Stimulated activated naive CD8-positive, alpha-beta T cell treated with anti-CD3 and anti-CD28 coated beads, Interleukin-15, amount 100 ng/mL, for 72 hours (primary cell): ENCODE measurements around the gene PSORS1C1.
A peak's percentile ranks its signal among the peaks of the same experiment; 100 is the strongest.
"Not testable (repeated sequence)": the region's sequence is repeated elsewhere in the genome, so short reads cannot be mapped to it uniquely, and the experiment has no call there.

ENCODE experiments used
- ATAC-seq: fragments of 150-1000 bp; cut with Tn5 transposase; 2 replicates; pipeline ENCODE4 v1.10.0; 2021; ENCODE audit warnings: mild to moderate bottlenecking, moderate library complexity
- DNase-seq, 2 donors: peaks; one replicate each; pipeline ENCODE4 v3.0.0; 2021 to 2022
- H3K27ac Mint-ChIP-seq, 2 donors: one replicate each; pipeline ENCODE4 v1.8.0; 2022; ENCODE audit warnings: mild to moderate bottlenecking in 2 of 2, mixed read lengths in 2 of 2, moderate library complexity in 2 of 2
- H3K27me3 Mint-ChIP-seq: one replicate; pipeline ENCODE4 v1.8.0; 2022; ENCODE audit warnings: mixed read lengths
- H3K4me1 Mint-ChIP-seq: one replicate; pipeline ENCODE4 v1.8.0; 2022; ENCODE audit warnings: mild to moderate bottlenecking, mixed read lengths
- H3K4me3 Mint-ChIP-seq, 2 donors: one replicate each; pipeline ENCODE4 v1.8.0; 2022; ENCODE audit warnings: mild to moderate bottlenecking in 2 of 2, mixed read lengths in 2 of 2, moderate library complexity in 1 of 2
- H3K9me3 Mint-ChIP-seq, 2 donors: one replicate each; pipeline ENCODE4 v1.8.0; 2022; ENCODE audit warnings: mixed read lengths in 2 of 2

PSORS1C1 gene, protein sequence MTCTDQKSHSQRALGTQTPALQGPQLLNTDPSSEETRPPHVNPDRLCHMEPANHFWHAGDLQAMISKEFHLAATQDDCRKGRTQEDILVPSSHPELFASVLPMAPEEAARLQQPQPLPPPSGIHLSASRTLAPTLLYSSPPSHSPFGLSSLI

DNA sequence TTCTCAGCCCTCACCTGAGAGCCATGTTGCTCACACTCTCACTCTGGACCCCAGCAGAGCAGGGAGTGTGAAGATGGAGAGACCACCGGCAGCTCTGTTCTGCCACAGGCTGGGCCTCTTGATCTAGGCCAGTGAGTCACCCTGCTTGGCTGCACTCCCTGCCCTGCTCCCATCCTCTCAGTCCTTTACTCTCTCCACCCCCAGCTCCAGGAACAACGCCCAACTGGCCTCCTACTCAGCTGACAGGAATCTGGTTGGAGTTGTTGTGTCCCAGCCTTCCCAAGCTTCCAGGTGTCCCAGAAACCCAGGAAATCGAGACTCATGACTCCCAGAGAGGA, at the start of gene PSORS1C1:
TSS of gene PSORS1C1 (plus strand) at position 260 of the 338 bp plus-strand sequence. CDS start 14,833 bp downstream, outside the sequence.
- no peak within 1 kb of the TSS for H3K4me3 Mint-ChIP-seq
- peaks cover 15% of the 10 kb centered on the region for H3K27me3 Mint-ChIP-seq
- no peaks in the 10 kb centered on the region for H3K9me3 Mint-ChIP-seq
- peak within 1 kb of the TSS in 1 of 2 donors; percentile 59 for H3K27ac Mint-ChIP-seq
- no peaks in the 10 kb centered on the region for H3K4me1 Mint-ChIP-seq
- DNase-seq (no peak), ATAC-seq (no peak)

DNA sequence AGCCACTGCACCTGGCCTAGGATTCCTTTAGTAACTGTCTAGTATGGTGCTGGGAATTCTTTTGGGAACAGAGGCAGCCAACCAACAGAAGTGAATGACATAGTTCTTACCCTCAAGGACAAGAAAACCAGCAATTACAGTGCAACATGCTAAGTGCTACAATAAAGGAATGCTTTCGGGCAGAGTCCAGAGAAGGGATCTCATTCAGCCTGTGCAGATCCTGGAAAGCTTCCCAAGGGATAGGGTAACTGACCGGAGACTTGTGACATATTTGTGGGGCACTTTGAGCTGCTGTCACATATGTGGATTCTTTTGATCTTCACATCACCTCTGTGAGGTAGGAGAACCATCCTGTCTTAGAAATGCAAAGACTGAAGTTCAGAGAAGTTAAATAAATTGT, 49.0 kb upstream of the PSORS1C1 start:
- ATAC-seq (no peak), DNase-seq (no peak)
- H3K4me3 Mint-ChIP-seq = no peak overlapping the region
- H3K27me3 Mint-ChIP-seq = no peaks in the 10 kb centered on the region
- no peaks in the 10 kb centered on the region for H3K9me3 Mint-ChIP-seq
- peaks cover 8% of the 10 kb centered on the region for H3K4me1 Mint-ChIP-seq
- no peak overlapping the region for H3K27ac Mint-ChIP-seq

DNA sequence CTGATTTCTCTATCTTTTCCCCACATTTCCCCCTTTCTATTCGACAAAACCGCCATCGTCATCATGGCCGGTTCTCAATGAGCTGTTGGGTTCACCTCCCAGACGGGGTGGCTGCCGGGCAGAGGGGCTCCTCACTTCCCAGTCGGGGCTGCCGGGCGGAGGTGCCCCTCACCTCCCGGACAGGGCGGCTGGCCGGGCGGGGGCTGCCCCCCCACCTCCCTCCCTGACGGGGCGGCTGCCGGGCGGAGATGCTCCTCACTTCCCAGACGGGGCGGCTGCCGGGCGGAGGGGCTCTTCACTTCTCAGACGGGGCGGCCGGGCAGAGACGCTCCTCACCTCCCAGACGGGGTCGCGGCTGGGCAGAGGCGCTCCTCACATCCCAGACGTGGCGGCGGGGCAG, 47.6 kb upstream of the PSORS1C1 start:
- not testable (repeated sequence) for H3K27ac Mint-ChIP-seq, H3K4me1 Mint-ChIP-seq, ATAC-seq, DNase-seq, H3K4me3 Mint-ChIP-seq, H3K27me3 Mint-ChIP-seq, H3K9me3 Mint-ChIP-seq

DNA sequence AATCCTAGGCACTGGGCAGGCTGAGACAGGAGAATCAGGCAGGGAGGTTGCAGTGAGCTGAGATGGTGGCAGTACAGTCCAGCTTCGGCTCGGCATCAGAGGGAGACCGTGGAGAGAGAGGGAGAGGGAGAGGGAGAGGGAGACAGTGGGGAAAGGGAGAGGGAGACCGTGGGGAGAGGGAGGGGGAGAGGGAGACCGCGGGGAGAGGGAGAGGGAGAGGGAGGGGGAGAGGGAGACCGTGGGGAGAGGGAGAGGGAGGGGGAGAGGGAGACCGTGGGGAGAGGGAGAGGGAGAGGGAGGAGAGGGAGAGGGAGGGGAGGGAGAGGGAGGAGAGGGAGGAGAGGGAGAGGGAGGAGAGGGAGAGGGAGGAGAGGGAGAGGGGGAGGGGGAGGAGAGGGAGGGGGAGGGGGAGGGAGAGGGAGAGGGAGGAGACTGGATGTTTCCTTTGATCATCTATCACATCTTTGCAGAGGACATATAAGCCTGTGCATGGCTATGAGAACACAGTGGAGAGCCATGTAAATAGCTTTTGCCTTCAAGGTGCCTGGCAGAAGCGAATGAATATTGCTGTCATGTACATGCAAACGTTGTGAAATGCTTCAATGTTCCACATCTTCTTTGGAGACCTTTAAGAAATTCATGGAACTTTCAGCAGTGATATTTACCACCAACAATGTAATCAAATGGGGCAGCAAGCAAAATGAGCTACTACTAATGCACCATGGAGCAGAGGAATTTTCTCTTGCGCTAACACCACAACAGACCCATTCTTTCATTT, 46.5 kb upstream of the PSORS1C1 start:
- not testable (repeated sequence) for H3K4me1 Mint-ChIP-seq, H3K27me3 Mint-ChIP-seq, DNase-seq, H3K4me3 Mint-ChIP-seq, H3K27ac Mint-ChIP-seq, ATAC-seq, H3K9me3 Mint-ChIP-seq

DNA sequence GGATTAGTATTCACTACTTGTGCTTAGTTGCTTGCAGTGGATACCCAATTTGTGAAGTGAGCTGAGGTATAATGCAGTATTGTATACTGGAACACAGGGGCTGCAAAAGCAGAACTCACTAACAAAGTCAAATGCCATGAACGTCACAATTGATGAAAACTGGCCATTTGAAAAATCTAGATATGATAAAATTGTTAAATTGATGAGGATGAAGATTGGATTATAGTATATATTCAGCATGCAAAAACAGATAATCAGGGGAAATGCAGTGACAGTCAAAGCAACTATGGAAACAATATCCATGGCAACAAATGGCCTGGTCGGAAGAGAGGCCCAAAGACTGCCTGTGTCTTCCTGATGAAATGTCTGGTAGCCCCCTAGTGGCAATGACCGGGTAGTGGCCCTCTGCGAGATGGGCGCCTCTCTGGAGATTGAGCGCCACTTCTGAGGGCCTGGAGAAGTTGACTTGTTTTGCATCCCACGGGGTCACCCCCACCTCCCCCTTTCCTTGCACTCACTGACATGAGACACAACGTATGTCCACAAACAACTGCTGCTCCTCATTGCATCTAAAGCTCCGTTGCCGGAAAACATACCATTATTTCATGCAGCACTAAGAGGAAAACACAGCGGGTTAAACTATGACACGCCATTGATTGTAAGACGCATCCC, 45.8 kb upstream of the PSORS1C1 start:
- no peaks in the 10 kb centered on the region for H3K9me3 Mint-ChIP-seq
- H3K27ac Mint-ChIP-seq = no peak overlapping the region
- peaks cover 8% of the 10 kb centered on the region for H3K4me1 Mint-ChIP-seq
- no peaks in the 10 kb centered on the region for H3K27me3 Mint-ChIP-seq
- H3K4me3 Mint-ChIP-seq = no peak overlapping the region
- ATAC-seq = peak; percentile 97
- peak; percentile 73 to 79 for DNase-seq

DNA sequence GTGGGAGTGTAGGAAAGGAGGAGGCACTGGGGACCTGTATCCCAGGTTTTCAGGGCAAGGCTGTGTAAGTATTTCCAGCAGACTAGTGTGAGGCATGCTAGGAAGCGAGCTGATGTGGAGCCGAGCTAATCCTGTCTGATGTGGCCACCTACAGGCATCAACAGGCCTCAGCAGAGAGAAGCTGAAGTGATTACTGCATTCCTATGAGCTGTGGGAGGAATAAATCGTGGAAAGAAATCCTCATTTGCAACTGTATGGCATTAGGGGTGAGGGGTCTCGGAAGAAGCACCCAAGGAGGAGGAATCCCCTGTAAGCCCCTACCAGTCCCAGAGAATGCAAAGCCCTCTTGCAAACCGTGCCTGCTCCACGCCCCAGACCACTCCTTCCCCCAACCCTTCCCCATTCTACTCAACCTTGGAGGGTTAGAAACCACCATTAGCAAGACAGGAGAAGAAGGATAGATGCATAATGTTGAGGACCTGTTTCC, 43.8 kb upstream of the PSORS1C1 start:
- Mint-ChIP-seq H3K4me1 (peaks cover 8% of the 10 kb centered on the region), H3K9me3 (no peaks in the 10 kb centered on the region), H3K27me3 (no peaks in the 10 kb centered on the region), H3K27ac (peak overlapping the region in 1 of 2 donors; percentile 36), H3K4me3 (no peak overlapping the region)
- DNase-seq (no peak), ATAC-seq (no peak)

DNA sequence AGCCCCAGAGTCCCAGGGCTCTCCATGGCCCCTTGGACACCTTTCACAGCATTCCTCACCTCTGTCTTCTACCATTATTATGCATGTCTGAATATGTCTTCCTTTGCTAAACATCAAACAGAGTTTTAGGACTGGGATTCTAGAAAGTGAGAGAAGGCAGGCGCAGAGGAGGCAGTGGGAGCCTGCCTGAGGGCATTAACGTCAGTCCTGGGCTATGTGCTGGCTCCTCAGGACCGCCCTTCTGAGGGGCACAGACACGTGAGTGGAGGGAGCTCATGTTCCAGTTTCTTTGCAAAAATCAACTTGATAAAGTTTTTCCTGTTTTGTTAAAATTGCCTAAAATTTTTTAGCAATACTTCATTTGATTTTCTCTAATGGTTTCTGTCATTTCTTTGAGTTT, 40.2 kb upstream of the PSORS1C1 start:
- Mint-ChIP-seq H3K4me1 (peaks cover 3% of the 10 kb centered on the region), H3K27me3 (no peaks in the 10 kb centered on the region), H3K9me3 (no peaks in the 10 kb centered on the region), H3K4me3 (no peak overlapping the region), H3K27ac (no peak overlapping the region)
- DNase-seq = no peak
- ATAC-seq = no peak

DNA sequence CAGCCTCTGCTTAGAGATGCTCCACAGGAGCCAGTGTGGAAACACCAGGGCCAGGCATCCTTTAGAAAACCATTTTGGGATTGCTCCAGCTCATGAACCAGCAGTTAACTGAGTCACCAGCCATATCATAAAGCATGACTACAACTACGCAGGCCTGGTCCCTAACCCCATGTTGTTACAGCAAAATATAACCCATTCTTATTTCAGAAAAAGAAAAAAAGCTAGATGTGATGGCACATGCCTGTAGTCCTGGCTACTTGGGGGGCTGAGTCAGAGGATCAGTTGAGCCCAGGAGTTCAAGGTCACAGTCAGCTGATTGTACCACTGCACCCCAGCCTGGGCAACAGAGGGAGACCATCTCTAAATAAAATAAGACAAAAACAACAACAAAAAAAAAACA, 39.1 kb upstream of the PSORS1C1 start:
- H3K27me3 Mint-ChIP-seq = no peaks in the 10 kb centered on the region
- no peak for ATAC-seq
- no peak overlapping the region for H3K27ac Mint-ChIP-seq
- H3K4me3 Mint-ChIP-seq = no peak overlapping the region
- no peaks in the 10 kb centered on the region for H3K9me3 Mint-ChIP-seq
- H3K4me1 Mint-ChIP-seq = peaks cover 11% of the 10 kb centered on the region
- no peak for DNase-seq

DNA sequence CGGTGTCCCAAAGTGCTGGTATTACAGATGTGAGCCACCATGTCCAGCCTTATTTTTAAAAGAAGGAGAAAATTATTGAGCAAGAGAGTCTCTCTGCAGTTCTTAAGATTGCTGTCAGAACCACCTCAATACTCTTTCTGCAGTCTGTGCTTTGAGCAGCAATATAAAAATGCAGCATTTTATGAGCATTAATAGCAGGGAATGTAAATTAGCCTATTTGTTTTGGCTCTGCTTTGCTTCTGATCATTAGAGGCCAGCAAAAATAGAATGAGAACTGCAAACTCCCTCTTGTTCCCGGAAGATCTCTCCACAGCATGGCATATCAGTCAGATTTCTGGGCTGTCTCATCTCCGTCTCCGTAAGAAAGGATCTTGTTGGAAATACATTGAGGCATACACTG, 38.0 kb upstream of the PSORS1C1 start:
- DNase-seq = no peak
- Mint-ChIP-seq H3K4me3 (no peak overlapping the region), H3K9me3 (no peaks in the 10 kb centered on the region), H3K4me1 (peaks cover 11% of the 10 kb centered on the region), H3K27ac (no peak overlapping the region), H3K27me3 (no peaks in the 10 kb centered on the region)
- no peak for ATAC-seq

DNA sequence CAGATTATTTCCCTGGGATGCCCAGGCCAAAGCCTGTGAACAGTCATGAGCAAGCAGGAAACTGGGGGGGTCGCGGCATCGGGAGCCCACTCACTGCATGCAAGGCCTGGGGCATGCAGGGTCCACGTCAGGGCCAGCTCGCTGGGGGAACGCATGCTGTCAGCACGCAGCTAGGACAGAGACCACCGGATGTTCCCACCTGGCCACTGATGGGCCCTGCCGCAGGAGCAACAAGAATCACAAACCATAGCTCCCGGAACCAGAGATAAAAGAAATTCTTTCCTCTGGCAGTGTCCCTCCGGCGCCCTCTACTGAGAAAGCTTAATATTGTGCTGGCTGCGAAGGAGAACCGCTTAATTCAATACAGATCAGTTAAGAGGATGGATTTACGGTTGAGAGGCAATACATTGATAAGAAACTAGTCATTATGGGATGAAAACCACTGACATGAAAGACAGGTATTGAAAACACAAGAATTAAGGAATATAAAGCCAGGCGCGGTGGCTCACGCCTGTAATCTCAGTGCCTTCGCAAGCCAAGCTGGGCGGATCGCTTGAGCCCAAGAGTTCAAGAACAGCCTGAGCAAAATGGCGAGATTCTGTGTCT, 34.8 kb upstream of the PSORS1C1 start:
- Mint-ChIP-seq H3K27ac (peak overlapping the region; percentile 14 to 74), H3K4me3 (peak overlapping the region; percentile 65 to 67), H3K4me1 (peaks cover 11% of the 10 kb centered on the region), H3K27me3 (no peaks in the 10 kb centered on the region), H3K9me3 (no peaks in the 10 kb centered on the region)
- ATAC-seq = peak; percentile 87
- peak; percentile 70 to 76 for DNase-seq

DNA sequence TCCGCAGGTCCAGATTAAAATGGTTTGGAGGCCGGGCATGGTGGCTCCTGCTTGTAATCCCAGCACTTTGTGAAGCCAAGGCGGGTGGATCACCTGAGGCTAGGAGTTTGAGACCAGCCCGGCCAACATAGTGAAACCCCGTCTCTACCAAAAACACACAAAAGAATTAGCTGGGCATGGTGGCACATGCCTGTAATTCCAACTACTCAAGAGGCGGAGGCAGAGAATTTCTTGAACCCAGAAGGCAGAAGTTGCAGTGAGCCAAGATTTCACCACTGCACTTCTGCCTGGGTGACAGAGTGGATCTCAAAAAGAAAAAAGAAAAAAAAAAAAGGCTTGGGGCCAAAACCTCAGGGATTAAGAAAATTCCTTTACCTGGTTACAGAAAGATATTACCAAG, 32.7 kb upstream of the PSORS1C1 start:
- Mint-ChIP-seq H3K27ac (no peak overlapping the region), H3K9me3 (no peaks in the 10 kb centered on the region), H3K4me3 (no peak overlapping the region), H3K4me1 (peaks cover 13% of the 10 kb centered on the region), H3K27me3 (no peaks in the 10 kb centered on the region)
- DNase-seq (no peak), ATAC-seq (no peak)

DNA sequence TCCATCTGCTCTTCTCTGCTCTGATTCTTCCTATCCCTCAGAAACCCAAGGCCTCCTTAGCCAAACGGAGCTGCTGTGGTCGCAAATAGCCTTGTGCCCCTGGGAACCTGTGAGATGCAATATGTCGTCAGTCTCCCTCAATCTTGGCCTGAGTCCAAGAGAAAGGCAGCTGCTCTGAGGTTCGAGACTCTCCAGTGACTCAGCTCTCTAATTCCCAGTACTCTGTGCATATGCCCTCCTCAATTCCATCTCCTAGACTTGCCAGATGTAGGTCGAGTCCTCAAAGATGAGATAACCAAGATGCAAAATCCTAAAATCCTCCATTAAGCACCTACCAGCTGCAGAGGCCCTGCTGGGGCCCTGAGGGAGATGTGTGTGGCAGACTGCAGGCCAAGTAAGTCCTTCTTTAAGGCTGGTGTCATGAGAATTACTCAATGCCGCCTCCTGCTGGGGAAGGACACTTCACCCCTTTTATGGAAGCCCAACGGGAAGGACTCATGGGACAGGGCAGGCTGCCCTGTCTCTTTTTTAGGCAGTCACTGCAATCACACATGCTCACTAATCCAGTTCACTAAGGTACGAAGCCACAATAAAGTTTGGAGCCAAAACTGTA, 30.8 kb upstream of the PSORS1C1 start:
- DNase-seq (peak; percentile 33 to 37), ATAC-seq (no peak)
- H3K9me3 Mint-ChIP-seq = no peaks in the 10 kb centered on the region

DNA sequence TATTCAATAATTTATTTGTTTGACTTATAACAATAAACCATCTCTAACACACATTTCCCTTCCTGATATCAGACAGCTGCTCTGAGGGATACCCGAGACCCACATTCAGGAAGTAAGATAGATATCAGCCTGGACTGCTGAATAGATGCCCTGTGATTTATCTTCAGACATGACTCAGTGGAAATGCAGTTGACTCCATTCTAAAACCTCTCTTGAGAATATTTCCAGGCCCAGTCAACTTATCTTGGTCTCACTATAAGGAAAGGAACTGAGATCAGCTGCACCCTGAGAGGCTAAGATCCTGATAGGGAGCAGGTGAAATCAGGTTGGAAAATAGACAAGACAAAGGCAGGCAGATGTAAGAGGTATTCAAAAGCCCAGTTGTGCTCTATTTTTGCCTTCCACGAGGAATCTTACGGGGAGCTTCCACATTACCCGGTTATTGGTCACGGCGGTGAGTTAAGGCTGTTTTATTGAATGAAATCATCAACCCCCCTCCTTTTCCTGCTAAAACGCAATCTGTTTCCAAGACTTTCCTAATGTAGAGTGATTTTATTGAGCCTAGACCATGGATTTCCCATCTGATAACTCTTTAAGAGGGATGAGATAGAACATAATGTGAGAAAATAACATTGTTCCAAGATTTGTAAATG, 27.7 kb upstream of the PSORS1C1 start:
- Mint-ChIP-seq H3K4me1 (peaks cover 13% of the 10 kb centered on the region), H3K27ac (no peak overlapping the region), H3K27me3 (no peaks in the 10 kb centered on the region), H3K4me3 (no peak overlapping the region), H3K9me3 (no peaks in the 10 kb centered on the region)
- ATAC-seq (no peak), DNase-seq (no peak)

More for the DNA sequence above, 30.8 kb upstream of the PSORS1C1 start:
- H3K4me1 Mint-ChIP-seq = peaks cover 24% of the 10 kb centered on the region
- H3K27ac Mint-ChIP-seq = no peak overlapping the region
- H3K27me3 Mint-ChIP-seq = no peaks in the 10 kb centered on the region
- H3K4me3 Mint-ChIP-seq = no peak overlapping the region

DNA sequence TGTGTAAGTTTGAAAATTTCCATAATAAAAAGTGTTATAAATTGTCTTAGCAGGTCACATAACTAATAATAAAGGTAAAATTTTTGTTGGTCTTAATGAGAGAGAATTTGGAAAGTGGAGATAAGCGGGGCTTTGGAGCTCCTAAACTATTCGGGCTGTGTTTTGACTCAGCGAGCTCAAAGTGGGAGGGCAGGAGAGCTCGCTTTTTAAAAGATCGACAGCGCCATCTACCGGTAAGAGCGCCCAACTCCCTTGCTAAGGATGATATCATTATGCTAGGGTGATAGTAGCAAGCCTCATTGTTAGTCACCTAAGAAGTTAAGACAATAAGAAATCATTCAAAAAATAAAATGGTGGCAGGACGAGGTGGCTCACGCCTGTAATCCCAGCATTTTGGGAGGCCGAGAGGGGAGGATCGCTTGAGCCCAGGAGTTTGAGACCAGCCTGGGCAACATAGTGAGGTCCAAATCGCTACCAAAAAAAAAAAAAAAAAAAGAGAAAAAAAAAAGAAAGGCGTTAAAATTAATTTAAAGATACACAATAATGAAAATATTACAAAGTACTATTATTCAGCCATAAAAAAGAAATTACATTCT, 27.0 kb upstream of the PSORS1C1 start:
- Mint-ChIP-seq H3K27me3 (no peaks in the 10 kb centered on the region), H3K9me3 (no peaks in the 10 kb centered on the region), H3K4me3 (peak overlapping the region in 1 of 2 donors; percentile 11), H3K27ac (peak overlapping the region in 1 of 2 donors; percentile 72), H3K4me1 (peaks cover 13% of the 10 kb centered on the region)
- DNase-seq (peak; percentile 81 to 88), ATAC-seq (peak; percentile 99)
